Stimulated activated CD8-positive, alpha-beta memory T cell treated with anti-CD3 and anti-CD28 coated beads, Interleukin-4, amount 100 ng/mL, for 1 hour (primary cell): ENCODE measurements around the gene GDI1.
A peak's percentile ranks its signal among the peaks of the same experiment; 100 is the strongest.

Source experiments
- DNase-seq, 2 donors: peaks; one replicate each; pipeline ENCODE4 v3.0.0-alpha.2; 2020; ENCODE audit warnings: low read depth in 2 of 2, low spot score in 1 of 2

Gene GDI1

DNA sequence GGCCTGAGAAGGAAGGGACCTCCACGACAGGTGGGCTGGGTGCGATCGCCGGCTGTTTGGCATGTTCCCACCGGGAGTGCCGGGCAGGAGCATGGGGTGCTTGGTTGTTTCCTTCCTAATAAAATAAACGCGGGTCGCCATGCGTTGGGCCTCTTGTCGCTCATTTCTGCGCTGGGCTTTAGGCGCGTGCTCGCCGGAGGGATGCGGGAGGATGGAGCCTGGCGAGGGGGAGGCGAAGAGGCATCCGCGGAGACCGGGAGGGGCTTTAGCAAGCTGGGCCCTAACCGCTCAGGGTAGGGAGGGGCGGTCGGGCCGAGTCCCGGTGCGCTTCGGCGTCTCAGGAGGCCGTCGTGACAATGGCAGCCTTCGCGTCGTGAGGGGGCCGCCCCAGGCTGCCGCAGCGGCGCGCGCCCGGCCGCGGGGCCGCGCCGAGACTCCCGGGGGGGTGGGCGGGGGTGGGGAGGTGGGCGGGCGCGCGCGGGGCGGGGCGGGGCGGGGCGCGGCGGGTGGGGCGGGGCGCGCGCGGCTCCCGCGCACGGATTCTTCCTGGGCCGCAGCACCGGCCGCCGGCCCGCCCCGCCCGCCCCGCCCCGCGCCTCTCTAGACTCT is 476 bp upstream of the GDI1 start:
- no peak for DNase-seq

DNA sequence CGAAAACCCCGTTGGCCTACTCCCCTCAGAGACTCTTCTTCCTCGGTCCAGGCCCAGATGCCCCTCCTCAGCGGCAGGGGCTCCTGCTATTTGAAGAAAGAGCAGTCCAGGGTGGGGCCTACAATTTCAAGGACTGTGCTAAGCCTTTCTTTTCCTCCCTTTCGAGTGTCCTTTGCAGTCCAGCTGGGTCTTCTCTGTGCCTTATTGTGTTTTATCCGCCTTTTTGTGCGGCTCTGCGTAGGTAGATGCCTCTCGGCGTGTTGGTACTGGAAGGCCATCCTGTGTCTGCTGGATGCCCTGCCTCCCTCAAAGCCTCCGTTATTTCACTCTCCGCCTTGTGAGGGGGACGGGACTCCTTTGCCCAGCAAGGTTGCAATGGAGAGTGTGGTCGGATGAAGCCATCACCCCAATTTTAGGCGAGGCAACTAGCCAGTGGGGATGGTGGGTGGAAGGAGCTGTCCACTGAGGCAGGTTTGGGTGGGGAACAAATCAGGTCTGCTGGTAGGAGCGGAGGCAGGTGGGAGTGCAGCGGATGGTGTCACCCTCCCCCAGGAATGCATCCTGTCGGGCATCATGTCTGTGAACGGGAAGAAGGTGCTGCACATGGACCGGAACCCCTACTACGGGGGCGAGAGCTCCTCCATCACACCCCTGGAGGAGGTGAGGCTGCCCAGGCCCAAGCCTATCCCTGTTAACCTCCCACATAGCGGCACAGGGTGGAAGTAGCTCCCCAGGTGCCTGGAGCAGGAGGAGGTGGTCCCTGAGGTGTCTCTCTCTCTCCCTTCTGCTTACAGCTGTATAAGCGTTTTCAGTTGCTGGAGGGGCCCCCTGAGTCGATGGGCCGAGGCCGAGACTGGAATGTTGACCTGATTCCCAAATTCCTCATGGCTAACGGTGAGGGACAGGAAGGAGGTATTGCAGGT is 1.3 kb downstream of the GDI1 start:
- no peak for DNase-seq

DNA sequence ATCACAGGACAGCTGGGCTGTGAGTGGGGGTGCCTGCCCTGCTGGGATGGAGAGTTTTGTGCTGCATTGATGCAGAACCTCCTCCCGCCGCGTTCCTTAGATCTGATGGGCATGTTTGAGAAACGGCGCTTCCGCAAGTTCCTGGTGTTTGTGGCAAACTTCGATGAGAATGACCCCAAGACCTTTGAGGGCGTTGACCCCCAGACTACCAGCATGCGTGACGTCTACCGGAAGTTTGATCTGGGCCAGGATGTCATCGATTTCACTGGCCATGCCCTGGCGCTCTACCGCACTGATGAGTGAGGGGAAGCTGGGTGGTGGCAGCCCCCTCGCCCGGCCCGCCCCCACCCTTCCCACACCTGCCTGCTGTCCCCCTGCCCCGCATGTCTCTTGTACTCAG is 2.9 kb downstream of the GDI1 start:
- DNase-seq: no peak

DNA sequence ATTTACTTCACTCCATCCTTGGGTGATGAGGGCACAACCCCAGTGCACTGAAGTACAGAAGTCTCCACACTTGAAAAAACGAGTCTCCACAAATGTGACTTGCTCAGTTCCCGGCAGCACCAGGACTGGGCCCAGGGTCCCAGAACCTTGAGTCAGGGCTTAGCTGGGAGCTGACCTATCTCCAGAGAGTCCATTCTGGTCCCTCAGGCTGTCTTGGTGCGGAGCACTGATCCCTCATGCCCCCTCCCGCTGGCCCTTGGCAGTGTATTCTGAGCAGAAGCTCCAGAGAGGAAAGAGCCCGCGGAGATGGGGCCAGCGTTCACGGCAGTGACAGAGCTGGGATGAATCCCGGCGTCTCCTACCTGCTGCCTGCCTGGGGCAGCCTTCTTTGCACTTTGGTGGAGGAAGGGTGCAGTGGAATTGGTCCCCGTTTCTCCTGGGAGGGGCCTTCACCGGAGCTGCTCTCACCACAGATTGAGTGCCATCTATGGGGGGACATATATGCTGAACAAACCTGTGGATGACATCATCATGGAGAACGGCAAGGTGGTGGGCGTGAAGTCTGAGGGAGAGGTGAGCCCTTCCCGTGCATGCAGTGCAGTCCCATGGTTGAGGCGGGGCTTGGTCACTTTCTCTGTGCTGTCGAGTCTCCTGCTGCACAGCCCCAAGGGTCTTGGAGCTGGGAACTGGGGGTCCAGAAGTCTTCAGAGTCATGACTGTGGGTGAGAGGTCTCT is 3.8 kb downstream of the GDI1 start:
- DNase-seq: no peak

DNA sequence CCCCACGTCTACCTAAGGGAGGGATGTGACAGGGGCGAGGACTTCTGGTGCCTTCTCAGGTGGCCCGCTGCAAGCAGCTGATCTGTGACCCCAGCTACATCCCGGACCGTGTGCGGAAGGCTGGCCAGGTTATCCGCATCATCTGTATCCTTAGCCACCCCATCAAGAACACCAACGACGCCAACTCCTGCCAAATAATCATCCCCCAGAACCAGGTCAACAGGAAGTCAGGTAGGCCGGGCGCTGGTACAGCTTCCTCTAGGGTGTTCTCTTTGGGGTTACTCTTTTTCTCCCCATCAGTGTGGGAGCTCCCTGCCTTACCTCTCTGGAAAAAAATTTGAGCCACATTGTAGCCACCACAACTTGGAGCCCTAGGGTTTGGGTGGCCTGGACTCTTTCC is 4.6 kb downstream of the GDI1 start:
- DNase-seq: no peak

DNA sequence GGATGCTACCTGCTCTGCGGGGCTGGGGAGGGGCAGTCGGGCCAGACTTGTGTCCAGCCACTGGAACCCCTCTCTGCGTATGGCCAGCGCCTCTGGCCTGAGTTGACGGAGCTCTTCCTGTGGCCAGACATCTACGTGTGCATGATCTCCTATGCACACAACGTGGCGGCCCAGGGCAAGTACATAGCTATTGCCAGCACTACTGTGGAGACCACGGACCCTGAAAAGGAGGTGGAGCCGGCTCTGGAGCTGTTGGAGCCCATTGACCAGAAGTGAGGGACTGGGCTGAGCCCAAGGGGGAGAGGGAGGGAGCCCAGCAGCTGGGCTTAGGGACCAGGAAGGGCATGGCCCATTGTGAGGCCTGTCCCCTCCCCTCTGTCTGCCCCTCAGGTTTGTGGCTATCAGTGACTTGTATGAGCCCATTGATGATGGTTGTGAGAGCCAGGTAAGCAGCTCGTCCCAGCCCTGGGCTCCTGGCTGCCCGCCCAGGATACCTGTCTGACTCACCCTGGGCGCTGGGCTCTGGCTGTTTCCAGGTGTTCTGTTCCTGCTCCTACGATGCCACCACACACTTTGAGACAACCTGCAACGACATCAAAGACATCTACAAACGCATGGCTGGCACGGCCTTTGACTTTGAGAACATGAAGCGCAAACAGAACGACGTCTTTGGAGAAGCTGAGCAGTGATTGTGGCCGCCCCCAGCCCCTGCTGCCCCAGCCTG is 5.2 kb downstream of the GDI1 start:
- no peak for DNase-seq

DNA sequence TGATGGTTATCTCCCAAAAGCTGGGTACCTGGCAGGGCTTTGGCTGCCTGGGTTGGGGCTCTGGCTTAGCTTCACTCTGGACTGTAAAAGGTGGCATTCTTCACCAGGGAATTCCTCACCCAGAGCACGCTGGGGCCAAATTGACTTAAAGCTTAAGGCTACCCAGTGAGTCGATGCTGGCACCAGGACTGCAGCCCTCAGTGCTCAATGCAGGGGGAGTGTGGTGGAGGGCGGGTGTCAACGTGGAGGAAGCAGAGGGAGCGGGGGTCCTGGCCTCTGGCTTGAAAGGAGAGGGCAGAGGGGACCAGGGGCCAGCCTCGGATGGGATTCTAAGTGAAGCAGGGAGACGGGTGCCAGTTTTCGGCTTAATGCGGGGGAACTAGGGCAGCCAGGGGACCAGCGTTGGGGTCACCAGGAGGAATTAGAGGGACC is 6.5 kb downstream of the GDI1 start:
- DNase-seq: no peak

DNA sequence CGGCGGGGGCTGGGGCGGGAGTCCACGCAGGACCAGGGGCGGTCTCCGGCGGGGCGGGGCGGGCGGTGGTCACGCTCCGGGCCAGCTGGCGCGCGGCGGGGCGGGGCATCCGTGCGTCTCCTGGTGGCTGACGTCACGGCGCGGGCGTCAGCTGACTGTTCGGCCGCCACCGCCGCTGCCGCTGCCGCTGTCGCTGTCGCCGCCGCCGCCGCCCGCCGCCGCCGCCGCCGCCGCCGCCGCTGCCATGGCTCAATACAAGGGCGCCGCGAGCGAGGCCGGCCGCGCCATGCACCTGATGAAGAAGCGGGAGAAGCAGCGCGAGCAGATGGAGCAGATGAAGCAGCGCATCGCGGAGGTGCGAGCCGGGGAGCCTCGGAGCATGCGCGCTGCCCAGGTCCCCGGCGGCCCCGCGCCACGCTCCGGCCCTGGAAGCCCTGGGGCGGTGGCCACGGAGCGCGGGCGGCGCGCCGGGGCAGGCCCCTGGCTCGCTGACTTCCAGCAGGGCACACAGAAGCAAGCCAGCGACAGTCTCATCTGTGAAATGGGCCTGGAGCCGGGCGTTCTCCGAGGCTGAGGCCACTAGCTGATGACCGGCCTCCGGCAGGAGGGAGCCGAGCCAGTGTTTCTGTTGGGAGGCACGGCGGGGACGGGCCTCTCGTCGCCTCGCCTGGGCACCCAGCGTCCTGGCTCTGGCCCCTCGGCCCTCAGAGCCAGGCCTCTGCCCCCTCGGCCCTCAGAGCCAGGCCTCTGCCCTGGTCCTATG is 7.2 kb downstream of the GDI1 start, which contains the start of gene FAM50A:
FAM50A (plus strand) TSS at position 150 of the 763 bp plus-strand sequence; CDS start at position 245, 95 bp downstream.
- DNase-seq: peak in 1 of 2 donors; percentile 42

DNA sequence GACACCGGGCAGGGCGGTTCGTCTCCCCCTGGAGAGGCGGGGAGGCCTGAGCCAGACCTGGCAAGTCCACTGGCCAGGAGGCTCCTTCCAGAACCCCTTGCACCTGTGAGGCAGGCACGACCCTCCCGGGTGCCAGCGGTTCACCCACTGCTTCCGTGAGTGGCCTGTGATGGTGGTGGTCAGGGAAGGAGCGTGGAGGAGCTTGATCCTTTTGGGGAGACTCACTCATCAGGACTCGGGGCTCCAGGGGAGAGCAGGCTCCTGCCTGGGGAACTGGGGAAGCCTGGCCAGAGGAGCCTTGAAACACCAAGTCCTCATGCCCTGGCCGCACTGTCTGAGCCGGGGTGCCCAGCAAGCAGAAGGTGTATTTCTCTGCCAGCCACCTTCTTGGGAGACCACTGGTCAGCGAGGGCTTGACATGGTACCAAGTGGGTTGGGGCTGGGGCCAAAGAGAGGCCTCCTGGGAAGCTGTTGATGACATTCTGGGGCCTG is 7.8 kb downstream of the GDI1 start:
- no peak for DNase-seq

DNA sequence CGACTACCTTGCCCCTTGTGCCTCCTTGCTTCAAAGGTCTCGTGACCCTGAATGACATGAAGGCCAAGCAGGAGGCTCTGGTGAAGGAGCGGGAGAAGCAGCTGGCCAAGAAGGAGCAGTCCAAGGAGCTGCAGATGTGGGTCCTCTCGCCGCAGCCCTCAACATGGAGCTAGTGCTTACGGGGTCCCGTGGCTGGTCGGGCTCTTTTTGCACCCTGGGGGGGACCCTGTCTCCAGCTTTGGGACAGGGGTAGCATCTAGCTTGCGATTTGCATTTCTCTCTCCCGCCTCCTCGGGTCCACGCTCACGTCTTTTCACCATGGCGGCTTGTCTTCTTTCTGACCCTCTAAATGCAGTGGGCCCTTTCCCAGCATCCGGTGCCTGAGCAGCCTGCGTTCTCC is 8.8 kb downstream of the GDI1 start:
- DNase-seq: no peak

DNA sequence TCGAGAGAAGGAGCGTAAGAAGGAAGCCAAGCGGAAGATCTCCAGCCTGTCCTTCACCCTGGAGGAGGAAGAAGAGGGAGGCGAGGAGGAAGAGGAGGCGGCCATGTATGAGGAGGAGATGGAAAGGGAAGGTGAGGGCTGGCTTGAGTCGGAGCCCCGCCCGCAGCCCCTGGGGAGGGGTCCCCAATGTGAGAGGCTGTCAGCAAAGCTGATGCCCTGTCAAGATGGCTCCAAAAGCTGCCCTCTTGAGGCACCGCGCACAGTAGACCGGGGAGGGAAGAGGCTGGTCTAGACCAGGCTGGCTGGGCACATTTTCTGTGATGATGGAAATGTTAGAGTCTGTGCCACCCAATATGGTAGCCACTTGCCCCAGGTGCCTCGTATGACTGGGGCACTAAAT is 9.5 kb downstream of the GDI1 start:
- DNase-seq: no peak

DNA sequence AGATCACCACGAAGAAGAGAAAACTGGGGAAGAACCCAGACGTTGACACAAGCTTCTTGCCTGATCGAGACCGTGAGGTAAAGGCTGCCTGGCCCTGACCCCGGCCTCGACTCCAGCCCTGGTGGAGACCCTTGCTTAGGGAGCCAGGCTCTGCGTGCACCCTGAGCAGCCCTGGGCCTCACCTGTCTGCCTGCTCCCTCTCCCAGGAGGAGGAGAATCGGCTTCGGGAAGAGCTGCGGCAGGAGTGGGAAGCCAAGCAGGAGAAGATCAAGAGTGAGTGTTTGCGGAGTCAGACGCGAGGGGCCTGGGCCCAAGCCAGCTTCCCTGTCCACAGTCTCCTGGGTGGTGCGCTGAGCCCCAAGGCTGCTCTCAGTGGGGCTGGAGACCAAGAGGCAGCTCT is 11.5 kb downstream of the GDI1 start:
- DNase-seq: no peak

DNA sequence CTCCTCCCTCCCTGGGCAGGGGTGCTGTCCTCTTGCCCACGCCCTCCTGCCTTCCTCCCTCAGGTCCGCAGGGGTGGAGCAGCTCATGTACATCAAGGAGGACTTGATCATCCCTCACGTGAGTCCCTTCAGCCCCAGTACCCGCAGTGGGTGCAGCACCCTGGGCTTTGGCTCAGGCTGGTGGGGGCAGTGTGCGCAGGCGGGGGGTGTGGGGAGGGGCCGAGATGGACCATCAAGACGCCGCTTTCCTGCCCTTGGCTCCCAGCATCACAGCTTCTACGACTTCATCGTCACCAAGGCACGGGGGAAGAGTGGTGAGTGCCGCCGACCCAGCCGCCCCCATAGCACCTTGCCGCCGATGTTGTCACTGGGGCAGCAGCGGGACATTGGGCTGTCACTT is 12.7 kb downstream of the GDI1 start:
- DNase-seq: no peak

DNA sequence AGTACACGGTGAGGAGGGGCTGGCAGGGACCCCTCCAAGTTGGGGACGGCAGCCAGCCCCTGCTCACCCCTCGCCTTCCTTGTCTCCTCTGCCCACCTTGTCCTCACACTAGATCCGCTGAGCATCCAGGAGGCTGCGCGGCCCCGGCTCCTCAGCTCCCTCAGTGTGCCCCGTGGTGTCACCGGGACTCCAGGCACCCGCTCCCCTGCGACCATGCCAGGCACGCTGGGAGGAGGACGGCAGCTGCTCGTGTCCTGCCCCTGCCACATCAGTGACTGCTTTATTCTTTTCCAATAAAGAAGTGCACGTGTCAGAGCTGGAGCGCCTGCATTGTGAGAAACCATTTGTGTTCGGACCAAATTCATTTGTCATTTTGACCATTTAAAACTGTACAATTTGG is 13.4 kb downstream of the GDI1 start:
- no peak for DNase-seq

DNA sequence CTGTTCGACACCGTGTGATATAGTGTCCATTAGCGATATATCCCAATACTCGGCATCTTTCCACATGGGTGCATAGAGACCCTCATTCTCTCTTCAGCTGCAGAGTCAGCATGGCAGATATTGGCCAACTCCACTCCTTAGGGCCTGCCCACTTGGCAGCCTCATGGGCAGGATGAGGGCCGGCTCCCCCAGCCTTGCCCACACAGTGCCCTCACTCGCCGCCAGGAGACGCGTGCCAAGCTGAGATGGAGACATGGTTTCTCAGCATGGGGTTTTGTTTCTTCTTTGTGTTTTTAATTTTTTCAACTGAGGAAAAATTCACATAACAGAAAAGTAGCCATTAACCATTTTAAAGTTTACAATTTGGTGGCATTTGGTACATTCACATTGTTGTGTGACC is 15.9 kb downstream of the GDI1 start:
- DNase-seq: no peak

DNA sequence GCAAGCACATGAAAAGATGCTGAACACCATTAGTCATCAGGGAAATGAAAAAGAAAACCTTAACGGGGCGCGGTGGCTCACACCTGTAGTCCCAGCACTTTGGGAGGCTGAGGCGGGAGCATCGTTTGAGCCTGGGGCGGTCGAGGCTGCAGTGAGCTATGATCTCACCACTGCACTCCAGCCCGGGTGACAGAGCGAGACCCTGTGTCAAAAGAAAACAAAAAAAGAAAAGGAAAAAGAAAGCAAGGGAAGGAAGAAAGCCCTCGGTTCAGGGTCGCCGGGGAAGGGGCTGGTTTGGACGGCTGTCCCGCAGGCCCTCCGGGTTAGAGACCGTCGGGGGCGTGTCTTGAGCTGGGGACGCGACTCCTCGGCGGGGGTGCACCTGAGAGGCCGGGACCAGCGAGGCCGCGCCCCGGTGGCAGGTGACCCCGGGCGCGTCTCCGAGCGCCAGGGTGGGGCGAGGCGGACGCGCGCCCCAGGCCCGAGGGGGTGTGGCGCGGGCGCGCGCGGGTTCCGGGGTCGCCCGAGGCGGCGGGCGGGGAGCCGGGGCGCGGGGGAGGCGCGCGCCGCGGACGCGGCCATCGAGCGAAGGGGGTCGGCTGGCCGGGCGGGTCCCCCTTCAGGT is 20.6 kb downstream of the GDI1 start:
- peak in 1 of 2 donors; percentile 19 for DNase-seq

DNA sequence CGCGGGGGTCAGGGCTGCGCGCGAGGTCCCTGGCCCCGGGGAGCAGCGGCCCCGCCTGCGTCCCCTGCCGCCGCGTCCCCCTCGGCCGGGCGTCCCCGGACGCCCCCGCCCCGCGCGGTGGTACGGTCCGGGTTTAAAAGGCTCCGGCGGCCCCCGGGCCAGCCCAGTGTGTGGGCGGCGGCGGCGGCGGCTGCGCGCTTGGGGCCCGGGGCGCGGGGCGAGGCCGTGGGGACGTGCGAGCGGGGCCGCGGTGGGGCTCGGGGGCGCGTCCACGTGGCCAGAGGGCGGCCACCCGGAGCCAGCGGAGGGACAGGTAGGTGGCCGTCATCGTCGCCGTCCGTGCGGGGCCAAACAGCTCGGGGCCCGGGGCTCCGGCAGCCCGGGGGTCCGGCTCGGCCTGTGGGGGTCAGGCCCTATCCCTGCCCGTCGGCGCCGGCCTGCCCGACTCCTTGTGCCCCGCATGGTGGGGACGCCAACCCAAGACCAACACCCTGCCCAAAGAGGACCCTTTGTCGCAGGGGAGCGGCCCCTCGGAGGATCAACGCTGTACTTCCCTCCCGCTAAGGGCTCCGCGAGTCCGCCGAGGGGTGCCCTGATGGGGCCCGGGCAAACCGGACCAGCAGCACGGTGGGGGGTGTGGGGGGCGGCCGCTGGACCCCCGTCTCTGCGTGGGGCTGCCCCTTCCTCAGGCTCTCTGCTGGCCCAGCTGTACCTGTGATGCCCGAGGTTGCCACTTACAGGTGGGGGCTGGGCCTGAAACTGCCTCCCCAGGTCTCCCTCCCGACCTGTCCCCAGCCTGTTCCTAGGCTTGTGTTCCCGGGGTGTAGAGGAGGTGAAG is 21.4 kb downstream of the GDI1 start, which contains the start of gene PLXNA3:
PLXNA3 (plus strand) TSS at position 166 of the 838 bp plus-strand sequence. CDS start 1,903 bp downstream, outside the sequence.
- DNase-seq: peak in 1 of 2 donors; percentile 49

DNA sequence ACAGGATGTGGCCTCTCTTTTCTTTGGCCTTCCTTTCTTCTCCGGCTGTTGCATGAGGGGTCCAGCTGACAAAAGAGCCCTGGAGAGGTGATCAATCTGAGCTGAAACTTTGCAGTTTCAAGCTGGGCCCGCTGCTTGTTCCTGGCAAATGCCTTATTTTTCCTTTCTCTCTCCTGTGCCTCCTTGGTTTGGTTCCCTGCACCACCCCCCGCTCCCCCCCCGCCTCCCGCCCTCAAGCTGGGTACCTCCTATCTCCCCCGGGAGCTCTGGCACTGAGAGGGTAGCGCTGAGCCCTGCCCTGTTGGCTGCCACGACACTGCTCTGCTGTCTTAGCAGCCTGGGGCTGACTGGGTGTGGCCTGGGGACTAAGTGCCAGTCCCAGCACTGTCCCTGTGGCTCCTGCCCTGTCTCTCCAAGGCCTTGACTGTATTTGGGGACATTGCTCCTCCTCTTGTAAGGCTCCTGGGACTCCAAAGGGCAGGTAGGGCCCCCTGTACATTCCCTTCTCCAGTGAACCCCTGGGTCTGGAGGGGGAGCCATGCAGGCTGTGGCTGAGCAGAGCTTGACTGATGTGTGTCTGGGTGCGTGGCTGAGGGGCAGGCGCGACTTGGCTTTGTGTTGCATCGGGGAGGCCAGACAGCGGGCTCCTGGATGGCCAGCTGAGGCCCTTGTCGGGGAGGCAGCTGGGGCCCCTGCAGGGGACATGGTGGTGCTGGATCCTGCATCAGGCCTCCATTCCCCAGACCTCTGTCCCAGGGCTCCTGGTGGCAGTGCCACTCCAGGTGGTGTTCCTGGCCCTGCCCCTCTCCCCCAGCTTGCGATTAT is 22.2 kb downstream of the GDI1 start:
- DNase-seq: no peak
